ENCODE results near the gene AMN.

DNA sequence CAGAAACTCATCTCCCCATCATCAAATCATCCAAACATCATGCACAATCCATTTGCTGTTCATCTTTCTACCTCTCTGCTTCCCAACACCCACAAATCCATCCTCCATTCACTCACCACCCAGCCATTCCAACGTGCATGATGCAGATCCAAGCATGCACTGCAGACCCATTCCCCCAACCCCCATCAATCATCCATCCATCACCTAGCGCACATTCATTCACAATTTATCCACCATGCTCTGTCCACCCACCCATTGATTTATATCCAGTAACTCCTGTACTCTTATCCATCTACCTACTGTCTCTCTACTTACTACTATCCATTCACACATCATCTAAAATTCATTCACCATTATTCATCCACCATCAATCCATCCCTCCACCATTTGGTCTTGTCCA lies 4.0 kb upstream of the AMN start:
- no peak for TF ChIP-seq EZH2 (IDR thresholded peaks at IDR 0.05; ENCODE audit: borderline replicate concordance, insufficient read depth, low read depth, low read length, poor library complexity, severe bottlenecking)
- TF ChIP-seq, protein P1, sequence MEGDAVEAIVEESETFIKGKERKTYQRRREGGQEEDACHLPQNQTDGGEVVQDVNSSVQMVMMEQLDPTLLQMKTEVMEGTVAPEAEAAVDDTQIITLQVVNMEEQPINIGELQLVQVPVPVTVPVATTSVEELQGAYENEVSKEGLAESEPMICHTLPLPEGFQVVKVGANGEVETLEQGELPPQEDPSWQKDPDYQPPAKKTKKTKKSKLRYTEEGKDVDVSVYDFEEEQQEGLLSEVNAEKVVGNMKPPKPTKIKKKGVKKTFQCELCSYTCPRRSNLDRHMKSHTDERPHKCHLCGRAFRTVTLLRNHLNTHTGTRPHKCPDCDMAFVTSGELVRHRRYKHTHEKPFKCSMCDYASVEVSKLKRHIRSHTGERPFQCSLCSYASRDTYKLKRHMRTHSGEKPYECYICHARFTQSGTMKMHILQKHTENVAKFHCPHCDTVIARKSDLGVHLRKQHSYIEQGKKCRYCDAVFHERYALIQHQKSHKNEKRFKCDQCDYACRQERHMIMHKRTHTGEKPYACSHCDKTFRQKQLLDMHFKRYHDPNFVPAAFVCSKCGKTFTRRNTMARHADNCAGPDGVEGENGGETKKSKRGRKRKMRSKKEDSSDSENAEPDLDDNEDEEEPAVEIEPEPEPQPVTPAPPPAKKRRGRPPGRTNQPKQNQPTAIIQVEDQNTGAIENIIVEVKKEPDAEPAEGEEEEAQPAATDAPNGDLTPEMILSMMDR (IDR thresholded peaks at IDR 0.05), result no peak
